ENCODE data around the gene CCDC187.
A peak's percentile ranks its signal among the peaks of the same experiment; 100 is the strongest.

Gene CCDC187

DNA sequence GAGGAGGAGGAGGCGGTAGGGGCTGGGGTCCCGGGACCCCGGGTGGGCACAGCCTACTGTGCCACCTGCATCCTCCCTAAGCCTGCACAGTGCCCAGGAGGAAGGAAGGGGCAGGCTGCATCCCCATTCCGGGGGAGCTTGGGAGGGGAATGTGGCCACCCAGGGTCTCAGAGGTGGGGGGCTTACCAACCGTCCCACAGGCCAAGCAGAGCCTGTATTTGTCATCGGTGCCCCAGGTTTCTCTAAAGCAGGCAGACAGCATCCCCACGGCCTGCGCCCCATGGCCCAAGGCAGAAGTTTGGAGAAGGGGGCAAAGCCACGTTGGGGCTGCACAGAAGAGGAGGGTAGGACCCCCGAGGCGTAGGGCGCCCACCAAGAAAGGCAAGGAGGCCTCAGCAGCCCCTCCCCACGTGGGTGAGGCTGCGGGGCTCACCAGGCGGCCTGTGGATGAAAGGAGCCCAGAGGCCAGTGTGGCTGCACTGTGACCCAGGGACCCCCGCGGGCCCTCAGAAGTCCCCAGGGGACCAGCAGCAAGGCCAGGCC, 22.9 kb upstream of the CCDC187 start:
- DNase-seq (ENCODE audit: low read depth) = no peak
- peak overlapping the region; percentile 22 for H3K4me3 ChIP-seq (ENCODE audit: low read length)

GRCh38 chr9:136326061-136326760, 22.3 kb upstream of the CCDC187 start:
- no peak for DNase-seq (ENCODE audit: low read depth)
- TF ChIP-seq, protein P1, sequence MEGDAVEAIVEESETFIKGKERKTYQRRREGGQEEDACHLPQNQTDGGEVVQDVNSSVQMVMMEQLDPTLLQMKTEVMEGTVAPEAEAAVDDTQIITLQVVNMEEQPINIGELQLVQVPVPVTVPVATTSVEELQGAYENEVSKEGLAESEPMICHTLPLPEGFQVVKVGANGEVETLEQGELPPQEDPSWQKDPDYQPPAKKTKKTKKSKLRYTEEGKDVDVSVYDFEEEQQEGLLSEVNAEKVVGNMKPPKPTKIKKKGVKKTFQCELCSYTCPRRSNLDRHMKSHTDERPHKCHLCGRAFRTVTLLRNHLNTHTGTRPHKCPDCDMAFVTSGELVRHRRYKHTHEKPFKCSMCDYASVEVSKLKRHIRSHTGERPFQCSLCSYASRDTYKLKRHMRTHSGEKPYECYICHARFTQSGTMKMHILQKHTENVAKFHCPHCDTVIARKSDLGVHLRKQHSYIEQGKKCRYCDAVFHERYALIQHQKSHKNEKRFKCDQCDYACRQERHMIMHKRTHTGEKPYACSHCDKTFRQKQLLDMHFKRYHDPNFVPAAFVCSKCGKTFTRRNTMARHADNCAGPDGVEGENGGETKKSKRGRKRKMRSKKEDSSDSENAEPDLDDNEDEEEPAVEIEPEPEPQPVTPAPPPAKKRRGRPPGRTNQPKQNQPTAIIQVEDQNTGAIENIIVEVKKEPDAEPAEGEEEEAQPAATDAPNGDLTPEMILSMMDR (conservative IDR thresholded peaks at IDR 0.05; ENCODE audit: low read depth, low read length) = no peak
- H3K4me3 ChIP-seq (ENCODE audit: low read length) = no peak overlapping the region

More for the DNA sequence above, 22.9 kb upstream of the CCDC187 start:
- TF ChIP-seq, protein P1 (conservative IDR thresholded peaks at IDR 0.05; ENCODE audit: low read depth, low read length) = no peak

DNA sequence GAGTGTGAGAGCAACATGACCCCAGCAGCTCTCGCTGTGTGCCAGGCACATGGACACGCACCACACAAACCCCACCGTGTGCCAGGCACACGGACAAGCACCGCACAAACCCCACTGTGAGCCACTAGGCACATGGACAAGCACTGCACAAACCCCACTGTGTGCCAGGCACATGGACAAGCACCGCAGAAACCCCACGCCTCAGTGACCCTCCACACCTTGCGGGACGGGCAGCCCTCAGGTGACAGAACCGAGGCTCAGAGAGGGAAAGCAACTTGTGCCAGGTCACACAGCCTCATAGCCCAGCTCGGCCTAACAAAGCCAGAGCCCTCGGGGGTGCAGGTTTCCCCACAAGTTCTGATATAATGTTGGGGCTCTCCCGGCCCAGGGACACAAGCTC, 21.5 kb upstream of the CCDC187 start:
- H3K4me3 ChIP-seq (ENCODE audit: low read length) = no peak overlapping the region
- TF ChIP-seq, protein P1 (conservative IDR thresholded peaks at IDR 0.05; ENCODE audit: low read depth, low read length) = no peak
- DNase-seq (ENCODE audit: low read depth) = no peak

GRCh38 chr9:136324501-136325300, 20.8 kb upstream of the CCDC187 start:
- no peak overlapping the region for H3K4me3 ChIP-seq (ENCODE audit: low read length)
- no peak for DNase-seq (ENCODE audit: low read depth)
- TF ChIP-seq, protein P1 (conservative IDR thresholded peaks at IDR 0.05; ENCODE audit: low read depth, low read length) = no peak

GRCh38 chr9:136323371-136323789, 19.5 kb upstream of the CCDC187 start:
- TF ChIP-seq, protein P1 (conservative IDR thresholded peaks at IDR 0.05; ENCODE audit: low read depth, low read length) = no peak

GRCh38 chr9:136322756-136323330, 18.9 kb upstream of the CCDC187 start:
- TF ChIP-seq, protein P1 (conservative IDR thresholded peaks at IDR 0.05; ENCODE audit: low read depth, low read length) = no peak
- H3K4me3 ChIP-seq (ENCODE audit: low read length) = no peak overlapping the region
- DNase-seq (ENCODE audit: low read depth) = no peak

More at GRCh38 chr9:136323371-136323789, 19.5 kb upstream of the CCDC187 start:
- no peak overlapping the region for H3K4me3 ChIP-seq (ENCODE audit: low read length)
- no peak for DNase-seq (ENCODE audit: low read depth)

Measured in retinal pigment epithelial cell (primary cell).